ENCODE results near the gene FOXP1. TPM values are rescaled to one million over a fixed set of nuclear protein-coding genes. Genes with fewer than 3 reads are reported as not detected.

FOXP1 gene
- total RNA-seq, 1 experiment from 2014 or later: 75.3 TPM

- peaks cover 13% of the 10 kb centered on the region for H3K27me3 Mint-ChIP-seq (ENCODE audit: low read depth)
- H2BK15ac ChIP-seq (ENCODE audit: low read depth, low read length): no peak overlapping the region
- H3K4me3 Mint-ChIP-seq: no peak overlapping the region
- H3K4me2 ChIP-seq (ENCODE audit: insufficient read depth, insufficient read length, low read length): peak overlapping the region; percentile 78
- TF ChIP-seq, protein P1, sequence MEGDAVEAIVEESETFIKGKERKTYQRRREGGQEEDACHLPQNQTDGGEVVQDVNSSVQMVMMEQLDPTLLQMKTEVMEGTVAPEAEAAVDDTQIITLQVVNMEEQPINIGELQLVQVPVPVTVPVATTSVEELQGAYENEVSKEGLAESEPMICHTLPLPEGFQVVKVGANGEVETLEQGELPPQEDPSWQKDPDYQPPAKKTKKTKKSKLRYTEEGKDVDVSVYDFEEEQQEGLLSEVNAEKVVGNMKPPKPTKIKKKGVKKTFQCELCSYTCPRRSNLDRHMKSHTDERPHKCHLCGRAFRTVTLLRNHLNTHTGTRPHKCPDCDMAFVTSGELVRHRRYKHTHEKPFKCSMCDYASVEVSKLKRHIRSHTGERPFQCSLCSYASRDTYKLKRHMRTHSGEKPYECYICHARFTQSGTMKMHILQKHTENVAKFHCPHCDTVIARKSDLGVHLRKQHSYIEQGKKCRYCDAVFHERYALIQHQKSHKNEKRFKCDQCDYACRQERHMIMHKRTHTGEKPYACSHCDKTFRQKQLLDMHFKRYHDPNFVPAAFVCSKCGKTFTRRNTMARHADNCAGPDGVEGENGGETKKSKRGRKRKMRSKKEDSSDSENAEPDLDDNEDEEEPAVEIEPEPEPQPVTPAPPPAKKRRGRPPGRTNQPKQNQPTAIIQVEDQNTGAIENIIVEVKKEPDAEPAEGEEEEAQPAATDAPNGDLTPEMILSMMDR (conservative IDR thresholded peaks at IDR 0.05): no peak
- no peak overlapping the region for H2BK20ac ChIP-seq (ENCODE audit: low read depth, low read length, poor library complexity, severe bottlenecking)
- WGBS (ENCODE audit: extremely low coverage, insufficient read length, low lambda C conversion rate): no CpG with 5 or more reads among the region's 6 CpGs
- no peak overlapping the region for H3K18ac ChIP-seq (ENCODE audit: insufficient read length, low read depth, low read length)
- no peaks in the 10 kb centered on the region for H3K9me3 ChIP-seq (ENCODE audit: control insufficient read depth, low read depth, low read length)
- H3K36me3 Mint-ChIP-seq (ENCODE audit: insufficient read depth in 1 of 3, low read depth in 3 of 3): no peaks in the 10 kb centered on the region
- H4K8ac ChIP-seq (replicated peaks; ENCODE audit: insufficient read length, low read depth, low read length): no peak overlapping the region
- no peak overlapping the region for H3K9ac ChIP-seq (ENCODE audit: extremely low read depth, insufficient read length, low read length)
- no peak overlapping the region for H3K27ac Mint-ChIP-seq
- H3K27ac ChIP-seq (ENCODE audit: insufficient read length, low read depth, low read length): no peak overlapping the region
- no peak overlapping the region for H2BK5ac ChIP-seq (ENCODE audit: insufficient read length, low read length)
- H2AFZ ChIP-seq (ENCODE audit: low read length): no peak overlapping the region
- no peak overlapping the region for H2BK120ac ChIP-seq (ENCODE audit: low read depth, low read length, poor library complexity, severe bottlenecking)
- H3K4me1 ChIP-seq (ENCODE audit: insufficient read depth, low read length): peaks cover 6% of the 10 kb centered on the region; the same call in 1 of the 2 replicates
- peaks cover 17% of the 10 kb centered on the region for H3K23me2 ChIP-seq (ENCODE audit: insufficient read length, low read depth, low read length, poor library complexity, severe bottlenecking)
- no peak overlapping the region for H2BK12ac ChIP-seq (ENCODE audit: insufficient read length, low read depth, low read length)
- no peaks in the 10 kb centered on the region for H3K79me1 ChIP-seq (ENCODE audit: insufficient read depth, low read depth, low read length, poor library complexity, severe bottlenecking)
- H3K79me2 ChIP-seq (ENCODE audit: insufficient read depth, low read length): no peaks in the 10 kb centered on the region; the same call in 1 of the 2 replicates
- DNase-seq: no peak
- H4K5ac ChIP-seq (ENCODE audit: insufficient read length, low read depth, low read length): no peak overlapping the region
- no peak overlapping the region for H3K14ac ChIP-seq (ENCODE audit: insufficient read depth, low read length)
- H3K4ac ChIP-seq (ENCODE audit: low read depth, low read length): no peak overlapping the region
- no peaks in the 10 kb centered on the region for H4K20me1 ChIP-seq (ENCODE audit: control insufficient read depth, insufficient read depth, insufficient read length)
- no peak overlapping the region for H3K23ac ChIP-seq (ENCODE audit: insufficient read length, low read depth, low read length)
- peaks cover 62 to 64% of the 10 kb centered on the region in 2 experiments for H3K4me1 Mint-ChIP-seq
- no peak overlapping the region for H4K91ac ChIP-seq (ENCODE audit: insufficient read length, low read depth, low read length)
- no peaks in the 10 kb centered on the region for H3K27me3 ChIP-seq (ENCODE audit: insufficient read depth, low read length)
- H2AK5ac ChIP-seq (ENCODE audit: insufficient read length, low read length): no peak overlapping the region
- H3K56ac ChIP-seq (ENCODE audit: insufficient read length, low read depth, low read length): no peak overlapping the region
- H3K9me3 Mint-ChIP-seq: no peaks in the 10 kb centered on the region
- no peak overlapping the region for H3T11ph ChIP-seq (ENCODE audit: low read length)
Measured at GRCh38 chr3:71062952-71063772, 520.4 kb downstream of the FOXP1 start.

Measured in H9 (cell line).